DMS114 treated with DMSO at 0.1 percent for 48 hours (cell line): Measurements from ENCODE around the gene SF1.

ENCODE experiments used
- DNase-seq: peaks from one replicate; lab custom pipeline; 2025; ENCODE audit not compliant: unreplicated experiment; lab: John Stamatoyannopoulos, UW

The SF1 gene

DNA sequence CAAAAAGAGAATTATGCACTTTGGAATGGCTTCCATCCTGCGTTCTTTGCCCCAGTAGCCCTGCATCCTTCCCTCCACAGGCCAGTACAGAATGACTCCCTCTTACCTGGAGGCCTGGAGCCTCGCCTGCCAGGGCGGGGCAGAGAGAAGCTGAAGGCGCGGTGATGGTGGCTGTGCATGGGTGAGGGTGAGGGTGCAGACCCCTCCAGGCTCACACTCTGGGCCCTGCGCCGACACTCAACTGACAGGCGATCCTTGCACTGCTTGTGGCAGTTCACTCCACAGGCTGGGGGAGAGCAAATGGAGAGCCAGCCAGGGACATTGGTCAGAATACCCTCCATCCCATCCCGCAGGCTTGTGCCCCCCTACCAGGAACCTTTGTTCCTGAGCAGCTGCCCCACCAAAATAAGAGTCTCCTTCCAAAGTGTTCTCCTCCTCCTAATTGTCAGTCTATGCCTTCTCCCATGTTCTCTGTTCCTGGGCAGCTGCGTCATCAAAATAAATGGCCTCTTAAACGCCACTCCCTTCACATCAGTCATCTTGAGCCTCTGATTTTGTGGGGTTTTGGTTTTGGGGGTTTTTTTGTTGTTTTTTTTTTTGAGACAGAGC, 49.5 kb downstream of the SF1 start:
- no peak for DNase-seq

DNA sequence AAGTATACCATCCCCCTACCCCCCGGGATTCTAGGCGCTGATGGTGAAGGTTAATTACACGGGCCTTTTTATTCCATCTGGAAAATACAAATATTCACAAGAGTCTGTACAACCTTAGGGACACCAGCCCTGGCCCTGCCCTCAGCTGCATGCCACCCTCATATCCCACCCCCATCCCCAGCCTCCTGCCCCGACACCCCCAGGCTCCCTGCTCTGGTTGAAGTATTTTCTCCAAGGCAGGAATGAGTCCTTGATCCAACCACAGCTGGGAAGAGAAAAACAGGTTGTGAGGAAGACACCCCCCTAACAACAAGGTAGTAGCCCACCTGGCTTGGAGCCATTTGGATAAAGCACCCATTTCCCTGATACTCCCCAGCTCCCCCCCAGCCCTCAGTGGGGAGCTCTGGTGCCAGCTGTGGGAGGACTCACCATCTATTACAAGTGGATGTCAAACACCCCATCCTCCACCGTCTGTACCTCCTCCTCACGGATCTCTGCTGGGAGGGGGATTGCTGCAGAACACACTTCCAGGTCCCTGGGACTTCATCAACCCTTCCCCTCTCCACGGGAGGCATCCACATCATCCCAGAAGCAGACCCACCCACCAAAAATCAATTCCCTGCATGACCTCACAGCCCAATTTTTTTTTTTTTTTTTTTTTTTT, 51.3 kb downstream of the SF1 start:
- no peak for DNase-seq

- DNase-seq = no peak
Measured at GRCh38 chr11:64726211-64726641, 52.1 kb downstream of the SF1 start.

DNA sequence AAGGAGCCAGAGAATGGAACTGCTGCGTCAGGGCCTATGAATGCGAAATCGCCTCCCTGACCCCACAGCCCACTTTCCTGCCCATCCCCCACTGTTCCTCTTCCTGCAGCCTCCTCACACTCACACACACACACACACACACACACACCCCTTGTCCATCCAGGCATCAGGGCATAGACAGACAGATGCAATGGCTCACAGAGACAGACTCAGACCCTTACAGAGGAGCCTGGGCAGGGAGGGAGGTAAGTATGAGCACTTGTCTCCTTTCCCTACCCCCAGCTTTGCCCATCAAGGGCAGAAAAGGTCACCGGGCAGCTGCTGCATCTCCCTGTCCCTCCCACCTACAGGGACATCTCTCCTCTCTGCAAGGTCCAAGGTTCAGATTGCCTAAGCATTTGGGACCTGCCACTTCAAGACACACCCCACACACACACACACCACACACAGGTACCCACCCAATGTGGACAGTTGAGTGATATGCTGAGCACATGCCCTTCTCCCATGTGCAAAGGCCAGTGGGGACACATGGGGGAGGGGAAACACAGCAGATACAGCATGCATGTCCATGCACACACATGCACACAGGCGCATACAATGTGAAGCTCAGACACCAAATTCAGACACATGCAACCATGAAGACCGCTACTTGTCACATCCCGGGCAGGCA, 53.3 kb downstream of the SF1 start:
- DNase-seq = no peak

DNA sequence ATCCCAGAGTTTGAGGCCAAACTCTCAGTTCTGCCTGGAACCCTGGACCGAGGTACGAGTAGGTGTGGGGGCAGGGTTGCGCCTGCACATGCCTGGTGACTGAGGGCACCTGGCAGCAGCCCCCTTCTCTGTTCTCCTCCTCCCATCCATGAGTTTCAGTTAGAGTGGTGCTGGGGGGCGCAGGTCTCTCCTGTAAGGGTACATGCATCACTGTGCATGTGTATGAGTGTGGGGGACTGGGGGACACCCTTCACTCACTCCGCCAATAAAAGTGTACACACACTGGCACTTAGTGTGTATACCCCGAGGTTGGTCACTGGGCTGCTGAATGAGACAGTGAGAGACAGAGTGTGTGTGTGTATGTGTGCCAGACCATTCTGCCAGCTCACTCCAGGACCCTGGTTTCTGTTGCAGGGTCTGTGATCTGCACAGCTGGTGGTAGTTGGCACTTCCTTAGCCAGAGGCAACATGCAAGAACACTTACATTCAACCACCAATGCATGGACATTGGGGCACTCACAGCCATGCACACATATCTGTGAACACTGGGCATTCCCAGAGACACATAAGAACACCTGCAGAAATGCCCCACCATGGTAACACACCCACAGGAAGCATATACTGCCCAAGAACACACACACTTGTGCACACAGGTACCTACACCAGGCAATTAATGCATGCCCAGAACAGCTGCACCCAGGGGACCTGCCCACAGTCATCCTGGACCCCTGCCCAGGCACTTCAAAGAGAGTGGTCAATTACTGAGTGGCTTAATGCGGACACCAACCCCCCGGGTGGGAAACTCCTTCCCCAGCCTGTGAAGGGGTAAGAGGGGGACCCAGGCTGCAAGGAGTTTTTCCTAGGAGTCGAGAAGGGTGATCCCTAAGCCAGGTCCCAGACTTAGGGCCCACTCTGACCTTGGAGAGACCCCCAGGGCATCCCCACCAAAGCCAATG, 54.2 kb downstream of the SF1 start:
- DNase-seq = no peak

- DNase-seq = peak; percentile 81
Measured at GRCh38 chr11:64723117-64723906, 55.0 kb downstream of the SF1 start, which contains the start of gene NRXN2. TSS of gene NRXN2 (minus strand) at chr11:64723197. CDS start at chr11:64713699, 9,498 bp downstream.

DNA sequence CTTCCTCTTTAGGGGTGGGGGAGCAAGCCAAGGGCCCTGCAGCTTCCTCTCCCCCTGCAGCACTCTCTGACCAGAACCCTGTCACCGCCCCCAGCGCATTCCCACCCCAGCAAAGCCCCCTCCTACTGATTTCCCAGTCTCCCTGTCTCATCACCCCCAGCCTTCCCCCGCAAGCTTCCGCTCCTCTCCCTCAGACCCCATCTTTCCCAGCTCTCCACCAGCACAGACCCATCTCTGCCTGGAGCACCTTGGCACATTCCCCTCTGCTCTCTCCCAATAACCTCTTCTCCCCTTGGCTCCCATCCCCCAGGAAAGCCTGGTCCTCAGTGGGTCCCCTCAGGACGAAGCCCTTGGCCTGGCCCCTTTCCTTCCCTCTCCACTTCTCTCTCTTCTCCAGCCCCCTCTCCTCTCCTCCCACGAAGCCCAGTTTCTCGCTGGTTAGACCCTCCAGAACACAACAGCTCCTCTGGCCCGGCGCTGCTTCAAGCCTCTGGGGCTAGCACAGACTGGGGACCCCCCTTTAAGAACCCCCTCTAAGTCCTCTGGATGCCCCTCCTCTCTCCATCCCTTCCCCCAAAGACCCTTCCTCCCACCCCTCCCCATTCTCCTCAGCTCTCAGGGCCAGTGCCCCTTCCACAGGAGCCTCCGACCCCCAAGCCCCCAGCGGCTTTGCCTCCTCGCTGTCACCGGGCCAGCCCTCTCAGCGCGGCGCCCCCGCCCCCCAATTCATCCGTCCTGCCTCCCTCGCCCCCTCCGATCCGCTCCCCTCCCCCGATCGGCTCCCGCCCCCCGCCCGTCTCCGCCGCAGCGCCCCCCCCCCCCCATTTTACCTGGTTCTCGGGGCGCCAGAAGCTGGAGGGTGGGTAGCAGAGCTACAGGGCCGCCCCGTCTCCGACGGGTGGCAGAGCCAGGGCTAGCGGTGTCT, 55.9 kb downstream of the SF1 start:
- DNase-seq = no peak

GRCh38 chr11:64721359-64721699, 57.0 kb downstream of the SF1 start:
- DNase-seq = no peak

- DNase-seq = no peak
Measured at GRCh38 chr11:64720640-64721358, 57.5 kb downstream of the SF1 start.

GRCh38 chr11:64720167-64720566, 58.2 kb downstream of the SF1 start:
- DNase-seq = no peak

- DNase-seq = no peak
Measured at GRCh38 chr11:64719406-64719805, 58.9 kb downstream of the SF1 start.

- no peak for DNase-seq
Measured at GRCh38 chr11:64718780-64719124, 59.6 kb downstream of the SF1 start.

- DNase-seq = no peak
Measured at GRCh38 chr11:64718084-64718779, 60.1 kb downstream of the SF1 start.

DNA sequence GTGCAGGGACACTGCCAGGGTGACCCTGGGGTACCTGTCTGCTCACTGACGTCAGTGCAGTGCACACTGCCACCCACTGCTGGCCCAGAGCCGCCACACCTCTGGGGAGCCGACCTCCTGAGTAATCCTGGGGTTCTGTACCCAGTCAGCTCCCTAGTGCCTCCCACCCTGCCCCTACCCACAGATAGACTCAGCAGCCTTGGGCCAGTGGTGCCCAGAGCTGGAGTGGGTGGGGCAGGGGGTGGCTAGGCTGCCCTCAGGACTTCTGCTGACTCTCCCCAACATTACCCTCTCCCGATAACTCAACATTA, 61.1 kb downstream of the SF1 start:
- no peak for DNase-seq

- DNase-seq = no peak
Measured at GRCh38 chr11:64716473-64717267, 61.7 kb downstream of the SF1 start.

DNA sequence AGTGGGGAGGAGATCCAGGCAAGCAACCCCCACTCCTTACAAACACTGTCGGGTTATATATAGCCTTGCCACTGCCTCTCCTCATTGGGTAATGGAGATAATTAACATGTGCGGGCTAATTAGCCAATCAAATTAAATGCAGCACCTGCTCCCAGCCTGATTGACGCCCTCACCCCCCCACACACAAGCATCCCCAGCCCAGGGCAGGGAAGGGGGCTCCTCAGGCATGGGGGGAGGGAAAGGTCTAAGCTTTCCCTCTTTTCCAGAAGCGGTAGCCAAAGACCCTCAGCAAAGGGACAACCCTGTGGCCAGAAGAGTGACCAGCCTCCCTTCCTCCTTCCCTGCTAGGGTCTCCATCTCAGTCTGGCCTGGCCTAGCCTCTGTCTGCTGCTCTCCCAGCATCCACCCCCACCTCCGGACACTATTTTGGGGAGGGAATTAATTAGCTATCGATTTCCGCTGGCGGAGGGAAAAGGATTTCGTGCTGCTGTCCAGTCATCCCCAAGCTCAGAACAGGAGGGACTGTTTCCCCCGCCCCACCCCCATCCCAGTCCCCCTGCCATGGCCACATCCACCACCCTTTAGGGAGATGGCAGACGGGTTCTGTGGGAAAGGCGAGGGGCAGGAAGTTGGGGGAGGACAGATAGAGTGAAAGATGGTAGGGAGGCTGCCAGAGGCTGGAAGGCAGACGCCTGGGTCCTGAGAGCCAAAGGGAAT, 62.4 kb downstream of the SF1 start:
- DNase-seq = no peak

- no peak for DNase-seq
Measured at GRCh38 chr11:64715110-64715509, 63.2 kb downstream of the SF1 start.
